Lower lobe of right lung (tissue), 2 donors: ENCODE data around the gene GTPBP1. TPM values are rescaled to one million over a fixed set of nuclear protein-coding genes. Genes with fewer than 3 reads are reported as not detected.

Experiments
- ATAC-seq, 2 donors: fragments of 200-7000 bp; cut with Tn5 transposase; one replicate each; pipeline ENCODE4 v1.9.1; 2020 to 2022; ENCODE audit warnings: mild to moderate bottlenecking in 2 of 2, moderate library complexity in 2 of 2
- DNase-seq: peaks from one replicate; pipeline ENCODE4 v3.0.0-alpha.2; 2020
- H3K27ac ChIP-seq: fragments of 200-600 bp; one replicate; pipeline ENCODE4 v1.8.0; 2022
- H3K27me3 ChIP-seq: fragments of 200-600 bp; one replicate; pipeline ENCODE4 v1.8.0; 2022; ENCODE audit warnings: low read depth
- H3K36me3 ChIP-seq: fragments of 200-600 bp; one replicate; pipeline ENCODE4 v1.8.0; 2022; ENCODE audit warnings: mild to moderate bottlenecking
- H3K4me1 ChIP-seq: fragments of 200-600 bp; one replicate; pipeline ENCODE4 v1.8.0; 2022
- H3K4me3 ChIP-seq: fragments of 200-600 bp; one replicate; pipeline ENCODE4 v1.8.0; 2022; ENCODE audit warnings: mild to moderate bottlenecking
- H3K9me3 ChIP-seq: fragments of 200-600 bp; one replicate; pipeline ENCODE4 v1.8.0; 2022
- CTCF ChIP-seq: fragments of 200-600 bp; IDR thresholded peaks from one replicate; pipeline ENCODE4 v1.8.0; 2022; ENCODE audit warnings: antibody characterized with exemption, mild to moderate bottlenecking
- intact Hi-C: fragments of 100-400 bp; cut with DNase I; formaldehyde crosslinking; loops from one replicate; pipeline ENCODE4 v1.11.0; 2022
- total RNA-seq: library from RNA; stranded (reverse); fragmentation: NEBNext Ultra II Directional; extraction: Animal tissue kit (Norgen Biotek cat#: 25700); gene quantifications from one replicate; pipeline ENCODE4 v1.2.1, GENCODE V29; 2021
- donor health status: DM: no; HTN: yes; CAD: no; lungs with severe emphysema.

GTPBP1 gene
- total RNA-seq, 1 donor from 2014 or later, result 66.7 TPM

GRCh38 chr22:38720350-38720749, 14.6 kb downstream of the GTPBP1 start:
- Histone ChIP-seq H3K4me3 (no peak overlapping the region), H3K4me1 (peaks cover 17% of the 10 kb centered on the region), H3K27me3 (no peaks in the 10 kb centered on the region), H3K27ac (no peak overlapping the region), H3K9me3 (no peaks in the 10 kb centered on the region), H3K36me3 (peaks cover 92% of the 10 kb centered on the region)
- intact Hi-C loops, result no loop called here
- ATAC-seq (no peak), DNase-seq (no peak)
- TF ChIP-seq CTCF, result no peak

GRCh38 chr22:38721551-38721950, 15.8 kb downstream of the GTPBP1 start:
- Histone ChIP-seq H3K4me1 (peaks cover 15% of the 10 kb centered on the region), H3K4me3 (no peak overlapping the region), H3K27me3 (no peaks in the 10 kb centered on the region), H3K36me3 (peaks cover 92% of the 10 kb centered on the region), H3K27ac (no peak overlapping the region), H3K9me3 (no peaks in the 10 kb centered on the region)
- intact Hi-C loops, result no loop called here
- DNase-seq, result no peak
- TF ChIP-seq CTCF, result no peak
- ATAC-seq, result no peak

GRCh38 chr22:38724176-38724575, 18.4 kb downstream of the GTPBP1 start:
- intact Hi-C loops, result no loop called here
- no peak overlapping the region for H3K4me3 ChIP-seq
- no peaks in the 10 kb centered on the region for H3K27me3 ChIP-seq
- H3K36me3 ChIP-seq, result peaks cover 93% of the 10 kb centered on the region
- no peaks in the 10 kb centered on the region for H3K9me3 ChIP-seq
- no peak for DNase-seq
- H3K4me1 ChIP-seq, result peaks cover 3% of the 10 kb centered on the region
- H3K27ac ChIP-seq, result no peak overlapping the region
- ATAC-seq, result no peak
- TF ChIP-seq CTCF, result no peak

- ATAC-seq, result peak in 1 of 2 donors; percentile 22
- intact Hi-C loops, result no loop called here
- peak; percentile 33 for TF ChIP-seq CTCF
- Histone ChIP-seq H3K4me3 (no peak overlapping the region), H3K36me3 (peaks cover 98% of the 10 kb centered on the region), H3K9me3 (no peaks in the 10 kb centered on the region), H3K4me1 (no peaks in the 10 kb centered on the region), H3K27me3 (no peaks in the 10 kb centered on the region), H3K27ac (no peak overlapping the region)
- no peak for DNase-seq
Measured at GRCh38 chr22:38724926-38725571, 19.3 kb downstream of the GTPBP1 start.

- no peak overlapping the region for H3K27ac ChIP-seq
- no peaks in the 10 kb centered on the region for H3K9me3 ChIP-seq
- no peak for ATAC-seq
- no peak for TF ChIP-seq CTCF
- no peak for DNase-seq
- H3K4me1 ChIP-seq, result no peaks in the 10 kb centered on the region
- intact Hi-C loops, result no loop called here
- no peaks in the 10 kb centered on the region for H3K27me3 ChIP-seq
- H3K4me3 ChIP-seq, result no peak overlapping the region
- peaks cover 99% of the 10 kb centered on the region for H3K36me3 ChIP-seq
Measured at GRCh38 chr22:38725900-38726655, 20.3 kb downstream of the GTPBP1 start.
